NCI-H345 treated with DMSO at 0.1 percent for 48 hours (cell line): ENCODE measurements around the gene GJA4.
"Not testable (repeated sequence)": the region's sequence is repeated elsewhere in the genome, so short reads cannot be mapped to it uniquely, and the experiment has no call there.

ENCODE experiments used
- DNase-seq: peaks from one replicate; lab custom pipeline; 2025; ENCODE audit not compliant: unreplicated experiment; lab: John Stamatoyannopoulos, UW

GJA4 gene

DNA sequence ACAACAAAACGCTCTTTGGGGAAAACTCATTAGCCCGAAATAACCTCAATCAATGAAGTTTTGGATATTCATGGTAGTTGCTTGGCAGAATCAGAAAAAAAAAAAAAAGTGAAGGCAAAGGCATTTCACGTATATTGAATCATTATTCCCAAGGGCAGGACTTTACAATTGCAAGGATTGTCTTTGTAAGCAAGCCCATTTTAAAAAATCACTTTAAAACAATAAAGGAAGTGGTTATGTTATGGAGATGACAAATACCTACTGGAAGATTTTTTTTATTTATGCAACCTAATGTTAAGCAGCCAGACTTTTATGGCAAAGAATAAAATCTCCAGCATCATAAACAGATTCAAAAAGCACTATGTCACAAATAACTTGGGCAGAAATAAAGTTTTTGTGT is 23.9 kb upstream of the GJA4 start:
- no peak for DNase-seq

DNA sequence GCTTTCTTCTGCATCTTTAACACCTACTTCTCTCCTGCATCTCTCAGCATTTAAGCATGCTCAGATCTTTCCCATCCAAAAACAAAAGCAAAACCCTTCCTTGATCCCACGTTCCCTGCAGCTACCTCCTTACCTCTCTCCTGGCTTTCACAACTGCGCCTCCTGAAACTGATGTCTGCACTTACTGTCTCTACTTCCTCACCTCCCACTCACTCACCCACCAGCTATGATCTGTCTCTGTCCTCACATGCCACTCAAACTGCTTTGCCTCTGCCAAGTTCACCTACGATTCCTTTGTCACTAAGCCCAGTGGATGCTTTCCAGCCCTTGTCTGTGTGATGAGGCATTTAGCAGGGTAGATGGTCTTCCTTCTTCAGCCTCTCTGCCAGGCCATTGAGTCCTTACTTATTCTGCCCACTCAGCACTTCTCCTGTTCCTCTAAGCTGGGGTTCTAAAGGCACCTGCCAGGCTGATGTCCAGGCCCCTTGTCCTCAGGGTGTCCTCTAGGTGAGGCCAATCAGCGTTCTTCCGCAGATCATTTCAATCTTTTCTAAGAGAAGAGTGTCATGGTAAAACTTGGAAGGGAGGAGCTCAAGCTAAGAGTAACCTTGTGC is 21.8 kb upstream of the GJA4 start:
- DNase-seq = no peak

DNA sequence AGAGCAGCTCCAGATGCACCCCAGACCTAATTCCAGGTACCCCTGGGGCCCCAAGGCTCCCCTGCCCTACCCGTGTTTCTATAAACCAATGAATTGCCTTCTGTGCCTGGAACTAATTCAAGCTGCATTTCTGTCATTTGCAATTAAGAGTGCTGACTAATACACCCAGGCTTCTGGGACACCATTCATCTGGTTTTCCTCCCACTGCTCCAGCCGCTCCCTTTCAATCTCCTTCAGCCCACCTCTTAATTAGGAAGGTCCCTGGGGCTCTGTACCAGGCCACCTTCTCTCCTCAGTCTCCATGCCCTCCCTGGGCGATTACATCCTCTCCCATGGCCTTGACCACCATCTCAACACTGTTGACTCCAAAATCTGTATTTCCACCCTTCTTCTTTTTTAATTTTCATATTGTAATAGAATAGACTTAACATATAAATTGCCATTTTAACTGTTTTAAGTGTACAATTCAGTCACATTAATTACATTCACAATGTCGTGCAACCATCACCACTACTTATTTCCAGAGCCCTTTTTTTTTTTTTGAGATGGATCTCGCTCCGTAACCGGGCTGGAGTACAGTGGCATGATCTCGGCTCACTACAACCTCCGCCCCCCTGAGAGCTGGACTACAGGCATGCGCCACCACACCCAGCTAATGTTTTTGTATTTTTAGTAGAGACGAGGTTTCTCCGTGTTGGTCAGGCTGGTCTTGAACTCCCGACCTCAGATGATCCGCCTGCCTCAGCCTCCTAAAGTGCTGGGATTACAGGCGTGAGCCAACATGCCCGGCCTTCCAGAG is 21.0 kb upstream of the GJA4 start:
- no peak for DNase-seq

DNA sequence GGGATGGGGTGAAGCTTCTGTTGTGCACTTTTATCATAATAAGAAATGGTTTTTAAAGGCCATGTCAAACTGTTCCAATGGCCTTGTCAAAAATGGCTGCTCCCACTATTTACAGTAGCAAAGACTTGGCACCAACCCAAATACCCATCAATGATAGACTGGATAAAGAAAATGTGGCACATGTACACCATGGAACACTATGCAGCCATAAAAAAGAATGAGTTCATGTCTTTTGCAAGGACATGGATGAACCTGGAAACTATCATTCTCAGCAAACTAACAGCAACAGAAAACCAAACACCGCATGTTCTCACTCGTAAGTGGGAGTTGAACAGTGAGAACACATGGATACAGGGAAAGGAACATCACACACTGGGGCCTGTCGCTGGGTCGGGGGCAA is 19.7 kb upstream of the GJA4 start:
- not testable (repeated sequence) for DNase-seq

DNA sequence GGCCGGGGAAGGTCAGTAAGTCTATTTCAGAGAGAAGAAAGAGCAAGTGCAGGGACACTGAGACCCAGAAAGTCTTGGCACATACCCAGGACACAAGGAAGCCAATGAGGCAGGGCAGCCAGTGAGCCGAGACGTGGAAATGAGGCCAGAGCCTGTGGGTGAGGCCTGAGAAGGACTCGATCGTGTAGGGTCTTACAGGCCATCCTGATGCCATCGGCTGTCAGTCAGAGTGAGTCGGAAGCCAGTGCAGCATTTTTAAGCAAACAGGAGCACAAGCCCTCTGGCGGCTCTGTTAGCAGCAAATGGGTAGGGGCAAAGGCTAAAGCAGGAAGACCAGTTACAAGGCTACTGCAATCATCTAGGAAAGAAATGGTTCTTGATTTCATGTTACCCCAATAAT is 17.8 kb upstream of the GJA4 start:
- DNase-seq = no peak

DNA sequence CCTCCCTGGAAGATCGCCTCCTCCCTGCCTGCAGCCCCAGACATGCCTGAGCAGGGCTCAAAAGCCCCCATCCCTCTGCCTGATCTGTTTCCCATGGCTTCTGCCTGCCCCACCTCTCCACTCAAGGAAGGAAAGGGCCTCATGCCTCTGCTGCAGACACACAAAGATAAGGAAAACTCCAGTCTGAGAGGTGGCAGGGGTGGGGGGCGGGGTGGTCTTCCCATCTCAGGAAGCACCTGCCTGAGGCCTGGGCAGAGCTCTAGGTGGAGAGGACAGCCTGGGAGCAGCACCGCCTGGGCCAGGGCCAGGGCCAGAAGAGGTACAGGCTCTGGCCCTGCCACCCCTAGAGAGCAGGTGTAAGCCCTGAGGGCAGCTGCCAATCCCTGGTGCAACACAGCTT is 15.9 kb upstream of the GJA4 start:
- no peak for DNase-seq

DNA sequence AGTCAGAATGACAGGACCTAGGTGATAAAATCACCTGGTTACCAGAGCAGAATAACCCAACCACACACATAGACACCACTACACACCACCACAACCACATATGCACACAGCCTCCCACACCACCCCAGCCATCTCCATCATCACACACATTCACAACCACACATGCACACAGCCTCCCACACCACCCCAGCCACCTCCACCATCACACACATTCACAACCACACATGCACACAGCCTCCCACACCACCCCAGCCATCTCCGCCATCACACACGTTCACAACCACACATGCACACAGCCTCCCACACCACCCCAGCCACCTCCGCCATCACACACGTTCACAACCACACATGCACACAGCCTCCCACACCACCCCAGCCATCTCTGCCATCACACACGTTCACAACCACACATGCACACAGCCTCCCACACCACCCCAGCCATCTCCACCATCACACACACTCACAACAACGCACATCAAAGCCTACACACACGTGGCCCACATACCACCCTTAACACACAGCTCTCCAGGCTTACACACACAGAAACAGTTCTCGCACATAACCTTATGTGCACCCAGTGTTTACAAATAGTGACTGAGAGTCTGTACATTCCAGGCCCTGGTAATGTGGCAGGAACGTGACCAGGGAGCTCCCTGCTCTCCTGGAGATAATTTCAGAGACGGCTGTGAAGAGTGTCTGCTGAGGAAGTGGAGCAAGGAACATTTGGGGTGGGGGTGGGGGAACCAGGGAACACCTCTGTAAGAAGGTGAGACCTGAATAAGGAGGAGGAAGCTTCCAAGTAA is 15.1 kb upstream of the GJA4 start:
- DNase-seq = no peak

DNA sequence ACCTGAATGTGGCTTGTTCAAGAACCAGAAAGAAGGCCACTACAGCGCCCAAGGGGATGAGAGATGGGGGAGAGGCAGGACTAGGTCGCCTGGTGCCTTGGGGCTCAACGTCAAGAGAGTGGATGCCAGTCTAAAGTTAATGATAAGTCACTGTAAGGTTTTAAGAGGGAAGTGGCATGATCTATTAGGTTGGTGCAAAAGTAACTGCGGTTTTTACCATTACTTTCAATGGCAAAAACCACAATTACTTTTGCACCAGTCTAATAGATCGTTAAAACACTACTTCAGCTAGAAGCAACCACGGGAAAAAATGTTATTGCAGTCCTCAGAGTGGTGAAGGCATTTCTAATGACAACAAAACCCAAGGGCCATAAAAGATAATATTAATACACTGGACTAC is 14.4 kb upstream of the GJA4 start:
- DNase-seq = no peak

DNA sequence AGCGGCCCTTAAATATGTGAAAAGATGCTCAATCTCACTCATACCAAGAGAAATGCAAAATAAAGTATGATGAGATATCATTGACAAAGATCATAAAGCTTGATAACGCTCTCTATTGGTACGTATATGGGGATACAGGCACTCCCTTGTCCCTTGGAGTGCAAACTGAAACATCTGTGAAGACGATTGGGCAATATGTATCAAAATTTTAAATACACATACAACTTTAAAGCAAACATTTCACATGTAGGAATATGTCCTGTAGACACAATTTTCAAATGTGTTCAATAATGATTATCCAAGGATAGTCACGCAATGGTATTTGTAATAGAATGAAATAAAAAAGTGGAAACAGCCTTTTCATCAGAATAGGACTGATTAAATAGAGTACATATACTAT is 13.8 kb upstream of the GJA4 start:
- DNase-seq = no peak

DNA sequence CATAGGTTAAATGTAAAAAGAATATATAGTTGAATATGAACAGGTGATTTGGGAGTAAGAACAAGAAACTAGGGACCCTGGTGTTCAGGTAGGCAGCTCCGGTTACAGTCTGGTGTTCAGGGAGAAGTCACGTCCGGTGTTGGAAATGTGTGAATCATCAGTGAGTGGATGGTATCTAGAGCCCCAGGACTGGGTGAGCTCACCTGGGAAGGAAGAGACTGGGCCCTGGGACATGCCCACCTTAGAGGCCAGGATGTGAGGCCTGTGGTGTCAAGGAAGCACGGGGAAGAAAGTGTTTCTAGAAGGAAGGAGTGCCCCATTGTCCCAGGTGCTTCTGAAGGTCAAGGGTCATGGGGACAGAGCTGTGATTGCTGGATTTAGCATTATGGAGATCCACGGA is 13.3 kb upstream of the GJA4 start:
- no peak for DNase-seq

DNA sequence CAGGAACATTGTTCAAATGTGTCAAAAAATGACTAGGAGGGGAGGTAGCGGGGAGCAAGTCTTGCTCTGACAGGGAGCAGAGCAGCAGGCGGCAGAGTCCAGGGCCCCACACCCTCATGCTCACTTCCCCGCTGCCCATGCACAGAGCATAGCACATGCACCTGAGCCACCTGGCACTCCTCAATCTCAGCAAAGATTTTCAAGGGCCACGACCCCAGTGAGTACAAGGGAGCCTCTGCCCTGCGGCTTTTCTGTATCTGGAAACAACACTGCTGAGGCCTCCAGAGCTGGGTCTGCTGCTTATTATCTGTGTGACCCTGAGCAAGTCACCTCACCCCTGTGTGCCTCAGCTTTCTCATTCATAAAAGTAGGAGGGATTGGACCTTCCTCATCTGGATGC is 12.8 kb upstream of the GJA4 start:
- DNase-seq = no peak

DNA sequence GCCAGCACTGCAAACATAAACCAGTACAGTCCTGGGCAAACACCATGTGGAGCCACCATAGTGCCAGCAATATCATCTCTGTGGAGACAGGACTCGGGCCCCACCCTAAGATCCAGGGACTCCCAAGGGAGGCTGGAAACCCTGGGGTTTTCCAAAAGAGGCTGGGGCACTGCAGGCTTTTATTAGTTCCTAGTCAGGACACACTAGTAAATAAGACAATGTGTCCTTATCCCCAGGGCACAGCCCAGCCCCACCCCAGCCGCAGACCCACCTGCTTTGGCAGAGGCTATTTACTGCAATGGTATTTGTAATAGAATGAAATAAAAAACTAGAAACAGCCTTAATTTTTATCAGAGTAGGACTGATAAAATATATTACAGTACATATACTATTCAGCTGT is 12.3 kb upstream of the GJA4 start:
- no peak for DNase-seq

DNA sequence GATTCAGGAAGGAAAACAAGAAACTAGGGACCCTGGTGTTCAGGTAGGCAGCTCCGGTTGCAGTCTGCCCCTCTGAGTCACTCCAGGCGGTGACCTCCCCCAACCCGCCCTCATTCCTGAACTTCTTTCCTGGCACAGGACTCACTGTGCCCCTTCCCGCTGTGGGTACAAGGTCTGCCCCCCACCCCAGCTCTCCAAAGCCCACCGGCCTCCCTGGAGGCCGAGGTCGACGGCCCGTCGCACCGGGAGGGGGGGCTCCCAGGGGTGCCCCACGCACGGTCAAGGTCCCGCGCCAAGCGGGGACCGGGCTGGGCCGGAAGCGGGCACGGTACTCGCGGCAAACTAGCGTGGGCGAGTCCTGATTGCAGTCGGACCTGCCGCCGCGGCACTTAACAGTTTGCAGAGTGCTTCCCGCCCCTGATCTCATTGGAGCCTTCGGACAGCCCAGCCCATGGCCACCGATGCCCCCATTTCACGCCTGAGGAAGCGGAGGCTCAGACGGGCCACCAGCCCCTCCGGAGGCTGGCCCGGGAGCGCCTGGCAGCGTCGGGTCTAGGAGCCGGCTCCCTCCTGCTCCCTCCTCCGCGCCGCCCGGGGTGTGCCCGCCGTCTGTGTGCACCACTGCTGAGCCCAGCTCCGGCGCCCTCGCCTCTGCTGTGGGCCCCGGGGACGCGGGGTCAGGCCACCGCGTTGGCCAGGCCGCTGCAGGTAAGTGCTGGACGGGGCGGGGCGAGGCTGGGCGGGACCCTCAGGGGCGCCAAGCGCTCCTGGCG is 11.5 kb upstream of the GJA4 start, which contains the start of gene GJB3:
Gene GJB3 (plus strand): TSS at position 144 of the 773 bp plus-strand sequence. CDS start 3,549 bp downstream, outside the sequence.
- DNase-seq = no peak

DNA sequence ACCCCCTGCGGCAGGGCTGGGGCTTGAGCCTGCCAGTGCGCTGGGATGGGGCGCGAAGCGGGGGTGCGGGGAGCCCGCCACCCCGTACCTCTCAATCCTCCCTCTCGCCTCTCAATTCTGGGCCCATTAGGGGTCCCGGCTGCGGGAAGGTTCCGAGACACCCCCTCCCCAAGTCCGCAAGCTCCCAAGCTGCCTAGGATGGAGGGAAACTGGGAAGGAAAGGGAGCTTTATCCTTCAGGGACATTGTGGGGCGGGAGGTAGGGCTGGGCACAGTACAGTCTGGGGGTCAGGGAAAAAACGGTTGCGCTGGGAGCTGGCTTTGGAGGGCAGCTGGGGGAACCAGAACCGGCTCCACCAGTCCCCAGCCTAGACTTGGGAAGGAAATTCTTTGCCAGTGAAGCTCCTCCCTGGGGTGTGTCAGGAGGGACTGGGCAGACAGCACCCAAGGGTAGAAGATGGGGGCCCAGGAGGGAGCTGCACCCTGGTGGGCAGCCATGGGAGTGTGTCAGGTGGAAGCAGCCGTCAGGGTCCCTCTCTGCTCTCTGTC is 10.9 kb upstream of the GJA4 start:
- no peak for DNase-seq

DNA sequence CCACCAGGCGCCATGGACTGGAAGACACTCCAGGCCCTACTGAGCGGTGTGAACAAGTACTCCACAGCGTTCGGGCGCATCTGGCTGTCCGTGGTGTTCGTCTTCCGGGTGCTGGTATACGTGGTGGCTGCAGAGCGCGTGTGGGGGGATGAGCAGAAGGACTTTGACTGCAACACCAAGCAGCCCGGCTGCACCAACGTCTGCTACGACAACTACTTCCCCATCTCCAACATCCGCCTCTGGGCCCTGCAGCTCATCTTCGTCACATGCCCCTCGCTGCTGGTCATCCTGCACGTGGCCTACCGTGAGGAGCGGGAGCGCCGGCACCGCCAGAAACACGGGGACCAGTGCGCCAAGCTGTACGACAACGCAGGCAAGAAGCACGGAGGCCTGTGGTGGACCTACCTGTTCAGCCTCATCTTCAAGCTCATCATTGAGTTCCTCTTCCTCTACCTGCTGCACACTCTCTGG is 8.0 kb upstream of the GJA4 start:
- no peak for DNase-seq

DNA sequence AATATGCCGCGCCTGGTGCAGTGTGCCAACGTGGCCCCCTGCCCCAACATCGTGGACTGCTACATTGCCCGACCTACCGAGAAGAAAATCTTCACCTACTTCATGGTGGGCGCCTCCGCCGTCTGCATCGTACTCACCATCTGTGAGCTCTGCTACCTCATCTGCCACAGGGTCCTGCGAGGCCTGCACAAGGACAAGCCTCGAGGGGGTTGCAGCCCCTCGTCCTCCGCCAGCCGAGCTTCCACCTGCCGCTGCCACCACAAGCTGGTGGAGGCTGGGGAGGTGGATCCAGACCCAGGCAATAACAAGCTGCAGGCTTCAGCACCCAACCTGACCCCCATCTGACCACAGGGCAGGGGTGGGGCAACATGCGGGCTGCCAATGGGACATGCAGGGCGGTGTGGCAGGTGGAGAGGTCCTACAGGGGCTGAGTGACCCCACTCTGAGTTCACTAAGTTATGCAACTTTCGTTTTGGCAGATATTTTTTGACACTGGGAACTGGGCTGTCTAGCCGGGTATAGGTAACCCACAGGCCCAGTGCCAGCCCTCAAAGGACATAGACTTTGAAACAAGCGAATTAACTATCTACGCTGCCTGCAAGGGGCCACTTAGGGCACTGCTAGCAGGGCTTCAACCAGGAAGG is 7.4 kb upstream of the GJA4 start:
- DNase-seq = no peak

DNA sequence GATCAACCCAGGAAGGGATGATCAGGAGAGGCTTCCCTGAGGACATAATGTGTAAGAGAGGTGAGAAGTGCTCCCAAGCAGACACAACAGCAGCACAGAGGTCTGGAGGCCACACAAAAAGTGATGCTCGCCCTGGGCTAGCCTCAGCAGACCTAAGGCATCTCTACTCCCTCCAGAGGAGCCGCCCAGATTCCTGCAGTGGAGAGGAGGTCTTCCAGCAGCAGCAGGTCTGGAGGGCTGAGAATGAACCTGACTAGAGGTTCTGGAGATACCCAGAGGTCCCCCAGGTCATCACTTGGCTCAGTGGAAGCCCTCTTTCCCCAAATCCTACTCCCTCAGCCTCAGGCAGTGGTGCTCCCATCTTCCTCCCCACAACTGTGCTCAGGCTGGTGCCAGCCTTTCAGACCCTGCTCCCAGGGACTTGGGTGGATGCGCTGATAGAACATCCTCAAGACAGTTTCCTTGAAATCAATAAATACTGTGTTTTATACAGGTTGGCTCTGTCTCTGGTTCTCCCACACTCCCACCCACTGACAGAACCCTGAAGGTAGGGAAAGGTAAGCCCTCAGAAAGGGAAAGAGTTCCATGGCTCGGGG is 6.8 kb upstream of the GJA4 start:
- no peak for DNase-seq

DNA sequence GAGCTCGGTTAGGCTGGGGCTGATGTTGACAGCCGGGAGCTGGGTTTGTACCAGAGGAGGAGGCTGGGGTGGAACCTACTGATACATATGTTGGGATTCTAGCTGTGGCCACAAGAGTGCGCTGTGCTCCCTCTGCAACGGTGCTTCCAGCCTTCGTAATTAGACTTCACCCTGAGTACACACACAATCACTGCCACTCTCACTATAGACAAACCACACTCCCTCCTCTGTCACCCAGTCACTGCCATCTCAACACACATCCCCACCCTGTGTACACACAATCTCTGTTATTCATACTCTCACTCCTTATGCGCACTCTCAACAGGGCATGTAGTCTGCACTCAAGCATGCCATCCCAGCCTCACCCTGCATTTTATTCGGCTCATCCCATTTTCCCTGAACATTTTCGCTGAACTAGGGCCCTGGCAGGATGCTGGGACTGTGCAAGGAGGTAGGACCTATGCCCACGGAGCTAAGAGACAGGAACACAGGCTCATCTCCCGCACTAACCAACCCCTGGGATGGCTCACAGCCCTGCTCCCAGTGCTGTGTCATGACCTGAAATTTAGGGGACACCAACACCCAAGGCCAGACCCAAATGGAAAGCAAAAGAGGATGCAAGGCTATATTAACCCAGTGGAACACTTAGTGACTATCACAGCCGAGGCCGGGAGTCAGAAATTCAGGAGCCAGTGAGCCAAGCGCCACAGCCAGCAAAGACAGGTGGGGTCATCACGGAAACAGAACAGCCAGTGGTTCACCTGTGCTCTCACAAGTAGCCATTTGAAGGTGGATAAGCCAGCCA is 6.1 kb upstream of the GJA4 start:
- peak; percentile 57 for DNase-seq
